HepG2 (cell line): Measurements from ENCODE around the gene DIO1. TPM values are rescaled to one million over a fixed set of nuclear protein-coding genes. Genes with fewer than 3 reads are reported as not detected.
"Not testable (repeated sequence)": the region's sequence is repeated elsewhere in the genome, so short reads cannot be mapped to it uniquely, and the experiment has no call there.

Source experiments
- ATAC-seq: fragments of 200-7000 bp; cut with Tn5 transposase; 3 replicates; pipeline ENCODE4 v1.9.1; 2020; ENCODE audit warnings: mild to moderate bottlenecking, moderate library complexity
- BruUV-seq: library from RNA; stranded (reverse); fragments of 400-500 nt; replicated peaks from 2 replicates; lab custom pipeline; 2021; lab: Mats Ljungman, UMichigan
- CTCF ChIA-PET: fragments of 300-600 bp; formaldehyde crosslinking; extraction: SDS; loops from one replicate; lab custom pipeline; 2021; ENCODE audit warnings: low total read pairs, inconsistent platforms, low intra/inter-chr PET ratio; lab: Yijun Ruan, JAX
- POLR2A ChIA-PET: fragments of 350-600 bp; sonication (Branson Sonifier 250); formaldehyde crosslinking; loops from one replicate; lab custom pipeline; 2020; ENCODE audit warnings: antibody characterized with exemption, inconsistent platforms; lab: Yijun Ruan, JAX
- DNase-seq: peaks from one replicate; pipeline ENCODE4 v3.0.0-alpha.2; 2015; ENCODE audit warnings: low spot score
- FAIRE-seq: peaks from 3 replicates; lab custom pipeline; 2011; peaks lifted over from hg19 to GRCh38; lab: Jason Lieb, UNC
- H2AFZ ChIP-seq: one replicate; pipeline ENCODE4 v1.6.1; 2011; ENCODE audit warnings: low read length, inconsistent platforms
- H3K27ac ChIP-seq: fragments of 300-600 bp; 3 replicates; pipeline ENCODE4 v1.8.0; 2011; ENCODE audit warnings: mixed run types, mild to moderate bottlenecking, mixed read lengths, low read length, inconsistent platforms; ENCODE audit not compliant: insufficient read depth; ENCODE audit errors: extremely low read length
- H3K27me3 ChIP-seq, 2 experiments: fragments of 200-600 bp in 1 of 2; 2 replicates in 1 of 2; 3 replicates in 1 of 2; pipeline versions ENCODE4 v1.6.0 to v1.8.0; 2011; ENCODE audit warnings: low read length in 2 of 2, mild to moderate bottlenecking in 2 of 2, moderate library complexity in 2 of 2, inconsistent platforms in 1 of 2; ENCODE audit not compliant: insufficient read depth in 2 of 2, control insufficient read depth in 1 of 2
- H3K36me3 ChIP-seq, 2 experiments: fragments of 200-600 bp in 1 of 2; replicated peaks in 1 of 2; 2 replicates in 1 of 2; 3 replicates in 1 of 2; pipeline versions ENCODE4 v1.5.1 to v1.8.0; 2011; ENCODE audit warnings: low read length in 2 of 2, inconsistent platforms in 1 of 2; ENCODE audit not compliant: insufficient read depth in 2 of 2, control insufficient read depth in 1 of 2
- H3K4me1 ChIP-seq: 2 replicates; pipeline ENCODE4 v1.5.1; 2012; ENCODE audit warnings: low read length, inconsistent platforms; ENCODE audit not compliant: insufficient read depth
- H3K4me2 ChIP-seq: 2 replicates; pipeline ENCODE4 v1.6.0; 2011; ENCODE audit warnings: low read depth, low read length, inconsistent platforms
- H3K4me3 ChIP-seq, 3 experiments: fragments of 200-600 bp in 1 of 3; sonication (generic), shearing (Covaris generic) in 1 of 3; replicated peaks in 1 of 3; 2 replicates each; pipeline ENCODE4 v1.5.1; 2011 to 2016; ENCODE audit warnings: low read length in 3 of 3, inconsistent platforms in 2 of 3, low read depth in 2 of 3, mild to moderate bottlenecking in 2 of 3, control low read depth in 1 of 3, mixed read lengths in 1 of 3; ENCODE audit not compliant: insufficient read depth in 1 of 3
- H3K79me2 ChIP-seq: one replicate; pipeline ENCODE4 v1.6.1; 2011; ENCODE audit warnings: low read length, inconsistent platforms; ENCODE audit not compliant: insufficient read depth
- H3K9ac ChIP-seq: 2 replicates; pipeline ENCODE4 v1.6.0; 2011; ENCODE audit warnings: mild to moderate bottlenecking, low read depth, low read length, inconsistent platforms; ENCODE audit not compliant: insufficient read depth
- H3K9me3 ChIP-seq: 2 replicates; pipeline ENCODE4 v1.5.1; 2012; ENCODE audit warnings: mild to moderate bottlenecking, low read length
- H4K20me1 ChIP-seq: 2 replicates; pipeline ENCODE4 v1.6.0; 2011; ENCODE audit warnings: inconsistent platforms, mild to moderate bottlenecking, low read length, moderate library complexity; ENCODE audit not compliant: insufficient read depth
- WGBS: methylation state at CpG from one replicate; pipeline ENCODE4 v1.1.6; 2017; ENCODE audit warnings: low lambda C conversion rate; 5-methylcytosine and 5-hydroxymethylcytosine counted together
- in situ Hi-C: cut with HindIII; loops from 2 replicates; pipeline ENCODE4 v1.10.0; 2017; ENCODE audit warnings: low pct_unique_long_range_greater_than_20kb; ENCODE audit not compliant: extremely low pct_ligation_motif_present
- intact Hi-C: fragments of 100-400 bp; cut with micrococcal nuclease; formaldehyde crosslinking; loops from one replicate; pipeline ENCODE4 v1.10.0; 2022; ENCODE audit not compliant: unreplicated experiment
- polyA plus RNA-seq, 8 experiments: library from polyadenylated mRNA; depleted of rRNA in 3 of 8; stranded (reverse) in 7 of 8; unstranded in 1 of 8; fragments of >200 nt; fragmentation: Illumina TruSeq in 4 of 8; extraction: Trizol in 4 of 8; gene quantifications; 2 replicates each; pipeline versions ENCODE4 v1.2.1 to v1.2.3, GENCODE V29; 2011 to 2016; ENCODE audit warnings: low read depth in 4 of 8, missing spikeins in 1 of 8, mixed read lengths in 1 of 8; ENCODE audit not compliant: insufficient read depth in 1 of 8
- total RNA-seq, 5 experiments: library from RNA; depleted of rRNA; stranded (reverse); fragments of >200 nt; fragmentation: Illumina TruSeq; extraction: Trizol; gene quantifications; 2 replicates each; pipeline ENCODE4 v1.2.3, GENCODE V29; 2016; ENCODE audit warnings: low read depth in 1 of 5

DIO1 gene
- total and polyA plus RNA-seq, 2 of the 13 experiments (the other 11 are each of a cell fraction or from before 2014, with no cell fraction given) = 13.5 to 45.6 TPM

- H4K20me1 ChIP-seq, H3K4me1 ChIP-seq, H3K27ac ChIP-seq, H2AFZ ChIP-seq, intact Hi-C loops, BruUV-seq, in situ Hi-C loops, H3K9ac ChIP-seq, DNase-seq, H3K4me2 ChIP-seq, FAIRE-seq, H3K27me3 ChIP-seq, H3K9me3 ChIP-seq, ATAC-seq, CTCF ChIA-PET, H3K79me2 ChIP-seq, H3K4me3 ChIP-seq: not testable (repeated sequence)
- WGBS = 96% methylated on average over 2 of the region's 2 CpGs
- POLR2A ChIA-PET = interaction anchor here (0.6 to 1.7 kb wide), 2 partner anchors 64 to 74 kb away, joined by 3 to 6 read pairs; partner anchors contain the start of genes IFT25 and LRRC42
- H3K36me3 ChIP-seq = peaks cover 6 to 13% of the 10 kb centered on the region in 2 experiments; a peak in 4 of 5 replicates
Measured at GRCh38 chr1:53881853-53882252, 12.1 kb upstream of the DIO1 start.

- H3K27me3 ChIP-seq, H4K20me1 ChIP-seq, H3K36me3 ChIP-seq, intact Hi-C loops, ATAC-seq, H3K4me1 ChIP-seq, FAIRE-seq, H3K79me2 ChIP-seq, H3K4me3 ChIP-seq, H3K4me2 ChIP-seq, H3K9me3 ChIP-seq, DNase-seq, CTCF ChIA-PET, H3K27ac ChIP-seq, H2AFZ ChIP-seq, H3K9ac ChIP-seq, BruUV-seq, in situ Hi-C loops: not testable (repeated sequence)
- WGBS = 98% methylated on average over 6 of the region's 6 CpGs
- POLR2A ChIA-PET = interaction anchor here (1.7 kb wide), 1 partner anchor 62 kb away, joined by 6 read pairs; the partner anchor contains the start of genes IFT25 and LRRC42
Measured at GRCh38 chr1:53883600-53883999, 10.4 kb upstream of the DIO1 start.
